Heart left ventricle (tissue), 13 donors: Measurements from ENCODE around the gene DENND4C.

Experiments used
- CTCF ChIP-seq, 12 donors: fragments of 200-600 bp; sonication (generic) in 4 of 12; IDR thresholded peaks; one replicate each; pipeline versions ENCODE4 v1.5.0 to v1.8.0; 2018 to 2022; ENCODE audit warnings: antibody characterized with exemption in 12 of 12, mild to moderate bottlenecking in 5 of 12
- POLR2A ChIP-seq, 2 donors: fragments of 450-650 bp; IDR thresholded peaks; one replicate each; pipeline ENCODE4 v1.6.1; 2017; ENCODE audit warnings: antibody characterized with exemption in 2 of 2, mild to moderate bottlenecking in 2 of 2, moderate library complexity in 2 of 2
- donor health status: ischemic (EF 13 %, LVEDD 7.1; RV severe dilation, severe dysfunction).
- donor health status: DM: no; HTN: yes; CAD: no.
- donor health status: DM: no; HTN: no; CAD: no.
- donor health status: ischemic (EF 25% LVEDD 6.9; RV normal size, moderate dysfunction).
- donor health status: ischemic (EF 25% LVEDD 5.7; RV mildly dilated, moderate dysfunction).
- donor health status: ischemic (EF 35%, LVEDD 5.7; RV mildly dilated, moderate dysfunction).
- donor health status: nonischemic (EF 11% LVEDD 7.7; RV severe dilation, severe dysfunction).
- donor health status: DM: yes; HTN: yes; CAD: no.
- donor health status: PGD.
- donor health status: ischemic (EF 29% LVEDD 5.4; RV normal size, mild dysfunction).
- donor health status: nonischemic (EF 23%, LVEDD 6.1; RV moderate dilation, normal function).

GRCh38 chr9:19181561-19181960 lies 48.9 kb upstream of the DENND4C start:
- TF ChIP-seq CTCF (IDR thresholded peaks at IDR 0.05) (no peak), POLR2A (IDR thresholded peaks at IDR 0.05) (no peak)
